A549 (cell line): ENCODE measurements around the gene PI4K2A. TPM values are rescaled to one million over a fixed set of nuclear protein-coding genes. Genes with fewer than 3 reads are reported as not detected.
"Not testable (repeated sequence)": the region's sequence is repeated elsewhere in the genome, so short reads cannot be mapped to it uniquely, and the experiment has no call there.

ENCODE experiments used
- ATAC-seq, 2 experiments: fragments of 200-7000 bp in 1 of 2; fragments of >200 bp in 1 of 2; cut with Nextera tagmentation in 1 of 2; cut with Tn5 transposase in 1 of 2; 3 replicates each; pipeline versions ENCODE4 v1.8.0 to v1.9.1; 2018 to 2020; ENCODE audit warnings: mild to moderate bottlenecking in 1 of 2, moderate library complexity in 1 of 2
- CTCF ChIA-PET: fragments of 300-600 bp; sonication (Branson Sonifier 250); formaldehyde crosslinking; extraction: SDS; loops from one replicate; lab custom pipeline; 2021; ENCODE audit warnings: antibody characterized with exemption, inconsistent platforms; lab: Yijun Ruan, JAX
- POLR2A ChIA-PET: fragments of 350-600 bp; formaldehyde crosslinking; extraction: SDS; loops from one replicate; lab custom pipeline; 2021; ENCODE audit warnings: antibody characterized with exemption, inconsistent platforms; lab: Yijun Ruan, JAX
- DNase-seq, 2 experiments: peaks; one replicate each; pipeline versions ENCODE4 v3.0.0 to v3.0.0-alpha.2; 2011 to 2016; ENCODE audit warnings: low read depth in 1 of 2, low spot score in 1 of 2
- FAIRE-seq: peaks from 2 replicates; lab custom pipeline; 2011; peaks lifted over from hg19 to GRCh38; lab: Jason Lieb, UNC
- H3K27ac ChIP-seq, 2 experiments: fragments of >200 bp; sonication (Bioruptor Twin); formaldehyde crosslinking; 3 replicates each; pipeline ENCODE4 v1.5.1; 2016 to 2017
- H3K4me1 ChIP-seq: fragments of >200 bp; sonication (Bioruptor Twin); formaldehyde crosslinking; 3 replicates; pipeline ENCODE4 v1.6.1; 2016
- H3K4me2 ChIP-seq: fragments of >200 bp; sonication (Bioruptor Twin); formaldehyde crosslinking; 3 replicates; pipeline ENCODE4 v1.6.1; 2016
- H3K4me3 ChIP-seq: fragments of >200 bp; sonication (Bioruptor Twin); formaldehyde crosslinking; 3 replicates; pipeline ENCODE4 v1.5.1; 2016
- H3K9me3 ChIP-seq: fragments of >200 bp; sonication (Bioruptor Twin); formaldehyde crosslinking; 3 replicates; pipeline ENCODE4 v1.6.1; 2016
- EP300 ChIP-seq, 2 experiments: fragments of >200 bp; sonication (Bioruptor Twin); formaldehyde crosslinking; IDR thresholded peaks; 2 replicates in 1 of 2; 3 replicates in 1 of 2; pipeline ENCODE4 v1.6.1; 2016 to 2017
- HMGXB4 ChIP-seq: fragments of 250-450 bp; sonication (Bioruptor Pico); IDR thresholded peaks from 2 replicates; pipeline ENCODE4 v1.5.0; 2021; ENCODE audit warnings: mild to moderate bottlenecking, moderate library complexity, borderline replicate concordance
- HOXA7 ChIP-seq: fragments of 250-450 bp; sonication (Bioruptor Pico); IDR thresholded peaks from 2 replicates; pipeline ENCODE4 v1.5.0; 2020; ENCODE audit warnings: mild to moderate bottlenecking, moderate library complexity
- MAX ChIP-seq: IDR thresholded peaks from 2 replicates; pipeline ENCODE4 v1.6.1; 2012
- MYC ChIP-seq: IDR thresholded peaks from 2 replicates; pipeline ENCODE4 v1.6.1; 2012; ENCODE audit warnings: mild to moderate bottlenecking, inconsistent platforms, low read length, improper control_type of control experiment, borderline replicate concordance
- RAD21 ChIP-seq, 2 experiments: fragments of >200 bp in 1 of 2; sonication (Bioruptor Twin) in 1 of 2; formaldehyde crosslinking in 1 of 2; IDR thresholded peaks in 1 of 2; conservative IDR thresholded peaks in 1 of 2; 2 replicates in 1 of 2; 3 replicates in 1 of 2; pipeline ENCODE4 v1.6.1; 2012 to 2018; ENCODE audit warnings: inconsistent platforms in 1 of 2
- RNF2 ChIP-seq: fragments of 200-600 bp; sonication (generic); IDR thresholded peaks from 2 replicates; pipeline ENCODE4 v1.6.1; 2016; ENCODE audit warnings: low read depth, mild to moderate bottlenecking, antibody characterized with exemption, moderate library complexity, borderline replicate concordance
- SMC3 ChIP-seq: fragments of >200 bp; sonication (Bioruptor Twin); formaldehyde crosslinking; IDR thresholded peaks from 3 replicates; pipeline ENCODE4 v1.6.1; 2018; ENCODE audit warnings: inconsistent platforms
- ZC3H11A ChIP-seq: fragments of 450-650 bp; IDR thresholded peaks from 2 replicates; pipeline ENCODE4 v1.6.1; 2014; ENCODE audit warnings: antibody characterized with exemption, mild to moderate bottlenecking
- WGBS: methylation state at CpG from one replicate; pipeline ENCODE4 v1.1.6; 2017; ENCODE audit errors: missing lambda C conversion rate; 5-methylcytosine and 5-hydroxymethylcytosine counted together
- polyA plus RNA-seq, 4 experiments: library from polyadenylated mRNA; depleted of rRNA in 3 of 4; stranded (reverse); fragments of >200 nt; fragmentation: RNase III in 1 of 4; extraction: RNeasy Plus Mini Kit Qiagen cat#74134 plus additional on column Dnase treatment in 1 of 4; gene quantifications; 2 replicates in 3 of 4; 3 replicates in 1 of 4; pipeline ENCODE4 v1.2.3, GENCODE V29; 2011 to 2017
- TF ChIP-seq, protein P1 (sequence below): fragments of 250-450 bp; sonication (Bioruptor Pico); IDR thresholded peaks from 2 replicates; pipeline ENCODE4 v1.5.0; 2020; ENCODE audit warnings: low read depth, mild to moderate bottlenecking, moderate library complexity
- TF ChIP-seq, protein P2 (sequence below): fragments of >200 bp; sonication (Bioruptor Twin); formaldehyde crosslinking; IDR thresholded peaks from 3 replicates; pipeline ENCODE4 v1.5.1; 2016

Gene PI4K2A
- polyA plus RNA-seq, 2 of the 4 experiments (the other 2 are of a cell fraction), result 16.6 TPM

DNA sequence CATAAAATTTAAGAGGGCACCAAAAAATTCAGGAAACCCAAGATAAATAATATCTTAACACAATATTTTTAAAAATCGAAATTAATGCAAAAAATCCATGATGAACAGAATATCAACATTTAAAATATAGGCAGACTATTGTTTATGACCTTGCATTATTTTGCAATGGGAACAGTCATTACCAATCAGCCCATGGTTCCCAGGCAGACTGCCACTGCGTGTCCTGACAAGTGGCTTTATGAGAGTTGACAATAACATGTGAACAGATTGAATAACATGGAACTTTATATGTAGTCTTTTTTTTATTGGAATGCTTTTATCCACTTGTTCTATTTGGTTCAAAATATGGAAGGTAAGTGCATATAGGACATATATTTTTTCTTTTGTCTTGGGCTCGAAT lies 49.7 kb downstream of the PI4K2A start (continued):
- TF ChIP-seq MYC, result no peak
- TF ChIP-seq EP300 (IDR thresholded peaks at IDR 0.05), result no peak
- no peak for TF ChIP-seq ZC3H11A
- TF ChIP-seq, protein P1, sequence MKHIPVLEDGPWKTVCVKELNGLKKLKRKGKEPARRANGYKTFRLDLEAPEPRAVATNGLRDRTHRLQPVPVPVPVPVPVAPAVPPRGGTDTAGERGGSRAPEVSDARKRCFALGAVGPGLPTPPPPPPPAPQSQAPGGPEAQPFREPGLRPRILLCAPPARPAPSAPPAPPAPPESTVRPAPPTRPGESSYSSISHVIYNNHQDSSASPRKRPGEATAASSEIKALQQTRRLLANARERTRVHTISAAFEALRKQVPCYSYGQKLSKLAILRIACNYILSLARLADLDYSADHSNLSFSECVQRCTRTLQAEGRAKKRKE (CRISPR knock-in tag), result no peak
- TF ChIP-seq HOXA7 (CRISPR knock-in tag), result no peak

- FAIRE-seq, H3K4me3 ChIP-seq, H3K27ac ChIP-seq, H3K4me2 ChIP-seq, ATAC-seq, DNase-seq, H3K9me3 ChIP-seq: not testable (repeated sequence)
- CTCF ChIA-PET, result interaction anchor here (0.7 to 5.5 kb wide), 12 partner anchors 8 to 225 kb away, joined by 3 to 52 read pairs (median 6); partner anchors contain the start of genes AVPI1 and MARVELD1
- POLR2A ChIA-PET, result interaction anchor here (0.6 to 1.1 kb wide), 2 partner anchors 11 to 14 kb away, joined by 4 to 7 read pairs; partner anchors contain the start of gene AVPI1
- H3K4me1 ChIP-seq, result peaks cover 12% of the 10 kb centered on the region
- WGBS, result 86% methylated on average over 11 of the region's 11 CpGs
These were observed 57.7 kb downstream of the PI4K2A start for GRCh38 chr10:97698072-97698655.

- Histone ChIP-seq H3K27ac (peak overlapping the region; percentile 63 to 74), H3K9me3 (no peaks in the 10 kb centered on the region), H3K4me1 (peaks cover 12% of the 10 kb centered on the region), H3K4me2 (peak overlapping the region; percentile 54), H3K4me3 (no peak overlapping the region)
- 45% methylated on average over 11 of the region's 12 CpGs for WGBS
- peak; percentile 94 to 97 for ATAC-seq
- DNase-seq, result peak; percentile 74 to 88
- ChIA-PET POLR2A (interaction anchor here (0.8 to 4.1 kb wide), 6 partner anchors 12 to 35 kb away, joined by 3 to 40 read pairs (median 5); partner anchors contain the start of genes AVPI1, MARVELD1 and ZFYVE27), CTCF (interaction anchor here (0.6 to 36.9 kb wide), 23 partner anchors 21 to 349 kb away, joined by 3 to 1127 read pairs (median 4); partner anchors contain the start of genes ANKRD2, AVPI1, MARVELD1 and ZFYVE27)
- peak; percentile 23 for FAIRE-seq
- TF ChIP-seq, protein P2, sequence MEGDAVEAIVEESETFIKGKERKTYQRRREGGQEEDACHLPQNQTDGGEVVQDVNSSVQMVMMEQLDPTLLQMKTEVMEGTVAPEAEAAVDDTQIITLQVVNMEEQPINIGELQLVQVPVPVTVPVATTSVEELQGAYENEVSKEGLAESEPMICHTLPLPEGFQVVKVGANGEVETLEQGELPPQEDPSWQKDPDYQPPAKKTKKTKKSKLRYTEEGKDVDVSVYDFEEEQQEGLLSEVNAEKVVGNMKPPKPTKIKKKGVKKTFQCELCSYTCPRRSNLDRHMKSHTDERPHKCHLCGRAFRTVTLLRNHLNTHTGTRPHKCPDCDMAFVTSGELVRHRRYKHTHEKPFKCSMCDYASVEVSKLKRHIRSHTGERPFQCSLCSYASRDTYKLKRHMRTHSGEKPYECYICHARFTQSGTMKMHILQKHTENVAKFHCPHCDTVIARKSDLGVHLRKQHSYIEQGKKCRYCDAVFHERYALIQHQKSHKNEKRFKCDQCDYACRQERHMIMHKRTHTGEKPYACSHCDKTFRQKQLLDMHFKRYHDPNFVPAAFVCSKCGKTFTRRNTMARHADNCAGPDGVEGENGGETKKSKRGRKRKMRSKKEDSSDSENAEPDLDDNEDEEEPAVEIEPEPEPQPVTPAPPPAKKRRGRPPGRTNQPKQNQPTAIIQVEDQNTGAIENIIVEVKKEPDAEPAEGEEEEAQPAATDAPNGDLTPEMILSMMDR, result peak; percentile 88
- TF ChIP-seq RAD21 (conservative IDR thresholded peaks at IDR 0.05 in 1 of 2, IDR thresholded peaks at IDR 0.05 in 1 of 2), result peak; percentile 76 to 89
- no peak for TF ChIP-seq RNF2
- TF ChIP-seq SMC3, result peak; percentile 78
- no peak for TF ChIP-seq MAX
These were observed 61.1 kb downstream of the PI4K2A start for GRCh38 chr10:97701438-97702069.

DNA sequence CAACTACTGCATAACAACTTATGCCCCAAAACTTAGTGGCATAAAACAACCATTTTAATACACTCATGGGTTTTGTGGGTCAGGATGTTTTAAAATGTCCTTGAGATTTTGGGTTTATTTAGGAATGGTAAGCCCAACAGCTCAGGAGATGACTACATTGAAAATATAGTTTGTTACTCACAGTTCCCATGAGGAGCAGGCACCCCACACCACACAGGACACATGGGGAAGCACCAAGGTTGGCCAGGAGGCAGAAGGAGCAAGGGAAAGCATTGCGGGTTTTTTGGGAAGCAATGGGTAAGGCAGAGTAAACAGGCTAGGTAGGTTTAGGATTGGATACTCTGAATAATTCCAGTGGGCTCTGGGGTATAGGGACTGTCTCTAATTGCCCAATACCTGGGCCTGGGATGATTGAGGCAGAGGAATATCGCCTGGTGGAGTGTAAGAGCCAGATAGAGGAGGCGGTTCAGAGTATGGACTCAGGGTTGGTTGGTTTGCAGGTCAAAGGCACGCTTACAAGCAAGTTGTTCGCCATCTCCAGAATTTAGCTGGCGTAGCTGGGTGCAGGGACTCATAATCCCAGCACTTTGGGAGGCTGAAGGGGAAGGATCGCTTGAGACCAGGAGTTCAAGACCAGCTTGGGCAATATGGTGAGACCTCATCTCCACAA lies 63.1 kb downstream of the PI4K2A start:
- TF ChIP-seq HMGXB4 (CRISPR knock-in tag), result no peak
- no peak for TF ChIP-seq RAD21 (conservative IDR thresholded peaks at IDR 0.05 in 1 of 2, IDR thresholded peaks at IDR 0.05 in 1 of 2)
- TF ChIP-seq, protein P1 (CRISPR knock-in tag), result no peak
- TF ChIP-seq MYC, result no peak
- Histone ChIP-seq H3K4me2 (no peak overlapping the region), H3K9me3 (no peaks in the 10 kb centered on the region), H3K27ac (no peak overlapping the region), H3K4me3 (no peak overlapping the region), H3K4me1 (peaks cover 12% of the 10 kb centered on the region)
- WGBS, result 79% methylated on average over 7 of the region's 7 CpGs
- FAIRE-seq (no peak), DNase-seq (no peak), ATAC-seq (no peak)
- CTCF ChIA-PET, result interaction anchor here (0.6 to 36.9 kb wide), 6 partner anchors 8 to 149 kb away, joined by 3 to 1127 read pairs (median 3); partner anchors contain the start of genes AVPI1, MARVELD1 and ZFYVE27
- POLR2A ChIA-PET, result interaction anchor here (2.3 to 4.1 kb wide), 2 partner anchors 10 to 16 kb away, joined by 10 to 40 read pairs; partner anchors contain the start of genes AVPI1 and MARVELD1
